Vagina (tissue), 2 donors: Measurements from ENCODE around the gene RNH1. TPM values are rescaled to one million over a fixed set of nuclear protein-coding genes. Genes with fewer than 3 reads are reported as not detected.

Experiments
- DNase-seq, 2 donors: peaks; one replicate each; pipeline ENCODE4 v3.0.0-alpha.2; 2017; ENCODE audit errors: extremely low spot score in 2 of 2
- H3K27ac ChIP-seq: fragments of 200-600 bp; sonication (generic); one replicate; pipeline ENCODE4 v1.5.1; 2019
- H3K27me3 ChIP-seq: fragments of 200-600 bp; sonication (generic); one replicate; pipeline ENCODE4 v1.5.1; 2019
- H3K36me3 ChIP-seq, 2 donors: fragments of 200-600 bp; sonication (generic); one replicate each; pipeline ENCODE4 v1.5.1; 2017 to 2019
- H3K4me1 ChIP-seq: fragments of 200-600 bp; sonication (generic); one replicate; pipeline ENCODE4 v1.5.1; 2019
- H3K4me3 ChIP-seq, 2 donors: fragments of 200-600 bp; sonication (generic); 1 replicate in 1 of 2; 2 replicates in 1 of 2; pipeline ENCODE4 v1.5.1; 2016 to 2019
- H3K9me3 ChIP-seq: fragments of 200-600 bp; sonication (generic); one replicate; pipeline ENCODE4 v1.5.1; 2019
- CTCF ChIP-seq, 3 experiments: fragments of 450-650 bp in 2 of 3; fragments of 200-600 bp in 1 of 3; sonication (generic) in 1 of 3; IDR thresholded peaks; one replicate each; pipeline ENCODE4 v1.5.1; 2017 to 2019; ENCODE audit warnings: antibody characterized with exemption in 3 of 3, mild to moderate bottlenecking in 2 of 3, moderate library complexity in 2 of 3
- POLR2A ChIP-seq, 2 donors: fragments of 450-650 bp; IDR thresholded peaks; one replicate each; pipeline ENCODE4 v1.6.1; 2017; ENCODE audit warnings: antibody characterized with exemption in 2 of 2, mild to moderate bottlenecking in 2 of 2, moderate library complexity in 2 of 2
- POLR2AphosphoS5 ChIP-seq, 2 donors: sonication (generic); formaldehyde crosslinking; IDR thresholded peaks; one replicate each; pipeline ENCODE4 v1.9.0; 2017; ENCODE audit warnings: antibody characterized with exemption in 2 of 2, mild to moderate bottlenecking in 2 of 2, low read depth in 1 of 2; ENCODE audit not compliant: insufficient read depth in 1 of 2
- intact Hi-C: fragments of 100-400 bp; cut with DNase I; formaldehyde crosslinking; loops from one replicate; pipeline ENCODE4 v1.15.1; 2023
- total RNA-seq: library from RNA; depleted of rRNA; stranded (reverse); fragments of >200 nt; gene quantifications from one replicate; pipeline ENCODE4 v1.2.3, GENCODE V29; 2016

RNH1 gene
- total RNA-seq, 1 donor from 2014 or later = 252 TPM

GRCh38 chr11:550021-550745 lies 43.1 kb upstream of the RNH1 start:
- peaks cover 12% of the 10 kb centered on the region for H3K4me1 ChIP-seq
- intact Hi-C loops = loop anchor here (10.0 kb wide), 1 partner anchor 175 kb away; no protein-coding TSS in a partner anchor

GRCh38 chr11:548700-549603 lies 41.9 kb upstream of the RNH1 start:
- Histone ChIP-seq H3K27me3 (peaks cover under 1% of the 10 kb centered on the region), H3K27ac (no peak overlapping the region), H3K4me1 (peaks cover under 1% of the 10 kb centered on the region), H3K9me3 (no peaks in the 10 kb centered on the region), H3K4me3 (no peak overlapping the region), H3K36me3 (no peaks in the 10 kb centered on the region)
- TF ChIP-seq CTCF (IDR thresholded peaks at IDR 0.05) (no peak), POLR2A (IDR thresholded peaks at IDR 0.05) (no peak), POLR2AphosphoS5 (IDR thresholded peaks at IDR 0.05; ENCODE audit: insufficient read depth in 1 of 2, low read depth in 1 of 2) (no peak)
- intact Hi-C loops = no loop called here
- DNase-seq = no peak

More at GRCh38 chr11:550021-550745, 43.1 kb upstream of the RNH1 start:
- DNase-seq = no peak
- no peak for TF ChIP-seq POLR2A (IDR thresholded peaks at IDR 0.05)
- TF ChIP-seq CTCF (IDR thresholded peaks at IDR 0.05) = no peak
- TF ChIP-seq POLR2AphosphoS5 (IDR thresholded peaks at IDR 0.05; ENCODE audit: insufficient read depth in 1 of 2, low read depth in 1 of 2) = no peak
- Histone ChIP-seq H3K4me3 (no peak overlapping the region), H3K27me3 (peaks cover 10% of the 10 kb centered on the region), H3K27ac (no peak overlapping the region), H3K36me3 (no peaks in the 10 kb centered on the region), H3K9me3 (no peaks in the 10 kb centered on the region)

- no peaks in the 10 kb centered on the region for H3K9me3 ChIP-seq
- intact Hi-C loops = no loop called here
- H3K4me3 ChIP-seq = no peak overlapping the region
- no peak for DNase-seq
- H3K36me3 ChIP-seq = no peaks in the 10 kb centered on the region
- no peaks in the 10 kb centered on the region for H3K27me3 ChIP-seq
- no peaks in the 10 kb centered on the region for H3K4me1 ChIP-seq
- TF ChIP-seq POLR2AphosphoS5 (IDR thresholded peaks at IDR 0.05; ENCODE audit: insufficient read depth in 1 of 2, low read depth in 1 of 2) = no peak
- TF ChIP-seq CTCF (IDR thresholded peaks at IDR 0.05) = no peak
- no peak for TF ChIP-seq POLR2A (IDR thresholded peaks at IDR 0.05)
- H3K27ac ChIP-seq = no peak overlapping the region
These were observed 38.1 kb upstream of the RNH1 start for GRCh38 chr11:545171-545570.

DNA sequence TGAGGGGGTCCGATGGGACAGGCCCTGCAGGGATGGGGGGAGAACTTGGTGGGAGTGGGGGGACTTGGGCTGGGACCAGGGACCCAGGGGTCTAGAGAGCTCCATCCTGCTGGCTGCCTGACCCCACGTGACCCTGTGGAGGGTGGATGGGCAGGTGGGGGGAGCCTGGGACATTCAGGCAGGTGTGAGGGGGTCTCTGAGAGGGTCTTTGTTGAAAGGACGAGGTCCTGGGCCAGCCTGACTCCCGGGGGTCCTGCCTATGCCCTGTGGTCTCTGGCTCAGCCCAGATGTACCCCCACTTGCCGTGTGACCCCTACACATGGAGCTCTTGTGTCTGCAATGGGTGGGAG lies 37.8 kb upstream of the RNH1 start:
- TF ChIP-seq POLR2A (IDR thresholded peaks at IDR 0.05) (no peak), CTCF (IDR thresholded peaks at IDR 0.05) (no peak), POLR2AphosphoS5 (IDR thresholded peaks at IDR 0.05; ENCODE audit: insufficient read depth in 1 of 2, low read depth in 1 of 2) (no peak)
- Histone ChIP-seq H3K4me1 (no peaks in the 10 kb centered on the region), H3K36me3 (no peaks in the 10 kb centered on the region), H3K27me3 (no peaks in the 10 kb centered on the region), H3K4me3 (no peak overlapping the region), H3K9me3 (no peaks in the 10 kb centered on the region), H3K27ac (no peak overlapping the region)
- intact Hi-C loops = no loop called here
- no peak for DNase-seq
